Measurements from ENCODE around the gene WASL.
"Not testable (repeated sequence)": the region's sequence is repeated elsewhere in the genome, so short reads cannot be mapped to it uniquely, and the experiment has no call there.

The WASL gene

DNA sequence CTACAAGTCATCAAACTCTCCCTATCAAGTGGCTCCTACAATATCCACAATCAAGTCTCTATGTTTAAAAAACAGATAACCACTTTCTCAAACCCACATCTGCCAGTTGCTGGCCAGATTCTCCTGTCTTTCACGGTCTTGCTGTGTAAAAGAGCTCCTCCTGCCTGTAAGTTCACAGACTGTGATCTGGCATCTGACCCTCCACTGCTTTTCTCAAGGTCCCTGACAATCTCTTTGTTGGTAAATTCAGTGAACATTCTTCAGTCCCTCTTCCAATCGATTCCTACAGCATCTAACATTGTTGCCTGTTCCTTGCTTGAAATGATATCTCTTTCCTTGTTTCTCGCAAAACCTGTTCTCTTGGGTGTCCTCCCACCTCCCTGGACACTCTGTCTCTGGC, 111.6 kb downstream of the WASL start:
- H3K4me3 ChIP-seq (ENCODE audit: low read length) = no peak overlapping the region
- no peak overlapping the region for H3K27ac ChIP-seq (ENCODE audit: low read length)
- no peak overlapping the region for H3K9ac ChIP-seq (ENCODE audit: low read length)
- no peaks in the 10 kb centered on the region for H3K36me3 ChIP-seq (ENCODE audit: control insufficient read depth, low read depth, low read length)
- H3K9me3 ChIP-seq (ENCODE audit: control insufficient read depth, low read depth, low read length) = no peaks in the 10 kb centered on the region
- H3K4me1 ChIP-seq (ENCODE audit: control insufficient read depth, low read depth, low read length) = no peaks in the 10 kb centered on the region
- H3K27me3 ChIP-seq (ENCODE audit: control insufficient read depth, insufficient read depth, low read length) = no peaks in the 10 kb centered on the region

- Histone ChIP-seq H3K27me3 (ENCODE audit: control insufficient read depth, insufficient read depth, low read length) (no peaks in the 10 kb centered on the region), H3K27ac (ENCODE audit: low read length) (no peak overlapping the region), H3K4me3 (ENCODE audit: low read length) (no peak overlapping the region), H3K36me3 (ENCODE audit: control insufficient read depth, low read depth, low read length) (no peaks in the 10 kb centered on the region), H3K9ac (ENCODE audit: low read length) (no peak overlapping the region), H3K4me1 (ENCODE audit: control insufficient read depth, low read depth, low read length) (no peaks in the 10 kb centered on the region), H3K9me3 (ENCODE audit: control insufficient read depth, low read depth, low read length) (no peaks in the 10 kb centered on the region)
These were observed 113.0 kb downstream of the WASL start for GRCh38 chr7:123635551-123636359.

DNA sequence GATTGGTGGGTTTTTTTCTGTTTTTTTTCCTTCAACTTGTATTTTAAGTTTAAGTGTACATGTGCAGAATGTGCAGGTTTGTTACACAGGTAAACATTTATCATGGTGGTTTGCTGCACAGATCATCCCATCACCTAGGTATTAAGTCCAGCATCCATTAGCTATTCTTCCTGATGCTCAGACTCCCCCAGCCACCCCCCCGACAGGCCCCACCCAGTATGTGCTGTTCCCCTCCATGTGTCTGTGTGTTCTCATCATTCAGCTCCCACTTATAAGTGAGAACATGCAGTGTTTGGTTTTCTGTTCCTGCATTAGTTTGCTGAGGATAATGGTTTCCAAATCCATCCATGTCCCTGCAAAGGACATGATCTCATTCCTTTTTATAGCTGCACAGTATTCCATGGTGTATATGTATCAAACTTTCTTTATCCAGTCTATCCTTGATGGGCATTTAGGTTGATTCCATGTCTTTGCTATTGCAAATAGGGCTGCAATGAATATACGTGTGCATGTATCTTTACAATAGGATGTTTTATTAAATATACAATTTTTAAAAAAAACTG, 114.7 kb downstream of the WASL start:
- H3K9ac ChIP-seq (ENCODE audit: low read length); H3K9me3 ChIP-seq (ENCODE audit: control insufficient read depth, low read depth, low read length); H3K27ac ChIP-seq (ENCODE audit: low read length); H3K4me3 ChIP-seq (ENCODE audit: low read length); H3K4me1 ChIP-seq (ENCODE audit: control insufficient read depth, low read depth, low read length); H3K36me3 ChIP-seq (ENCODE audit: control insufficient read depth, low read depth, low read length); H3K27me3 ChIP-seq (ENCODE audit: control insufficient read depth, insufficient read depth, low read length): not testable (repeated sequence)

GRCh38 chr7:123633553-123633952, 115.2 kb downstream of the WASL start:
- Histone ChIP-seq H3K9ac (ENCODE audit: low read length) (no peak overlapping the region), H3K27ac (ENCODE audit: low read length) (no peak overlapping the region), H3K9me3 (ENCODE audit: control insufficient read depth, low read depth, low read length) (no peaks in the 10 kb centered on the region), H3K36me3 (ENCODE audit: control insufficient read depth, low read depth, low read length) (no peaks in the 10 kb centered on the region), H3K27me3 (ENCODE audit: control insufficient read depth, insufficient read depth, low read length) (no peaks in the 10 kb centered on the region), H3K4me3 (ENCODE audit: low read length) (no peak overlapping the region), H3K4me1 (ENCODE audit: control insufficient read depth, low read depth, low read length) (no peaks in the 10 kb centered on the region)

- no peak overlapping the region for H3K4me3 ChIP-seq (ENCODE audit: low read length)
- no peaks in the 10 kb centered on the region for H3K36me3 ChIP-seq (ENCODE audit: control insufficient read depth, low read depth, low read length)
- H3K27ac ChIP-seq (ENCODE audit: low read length) = no peak overlapping the region
- no peaks in the 10 kb centered on the region for H3K27me3 ChIP-seq (ENCODE audit: control insufficient read depth, insufficient read depth, low read length)
- H3K9me3 ChIP-seq (ENCODE audit: control insufficient read depth, low read depth, low read length) = no peaks in the 10 kb centered on the region
- H3K4me1 ChIP-seq (ENCODE audit: control insufficient read depth, low read depth, low read length) = no peaks in the 10 kb centered on the region
- H3K9ac ChIP-seq (ENCODE audit: low read length) = no peak overlapping the region
These were observed 116.0 kb downstream of the WASL start for GRCh38 chr7:123632808-123633207.

Measured in iPS-18a (cell line).